Measurements from ENCODE around the gene XPNPEP1.

Gene XPNPEP1

DNA sequence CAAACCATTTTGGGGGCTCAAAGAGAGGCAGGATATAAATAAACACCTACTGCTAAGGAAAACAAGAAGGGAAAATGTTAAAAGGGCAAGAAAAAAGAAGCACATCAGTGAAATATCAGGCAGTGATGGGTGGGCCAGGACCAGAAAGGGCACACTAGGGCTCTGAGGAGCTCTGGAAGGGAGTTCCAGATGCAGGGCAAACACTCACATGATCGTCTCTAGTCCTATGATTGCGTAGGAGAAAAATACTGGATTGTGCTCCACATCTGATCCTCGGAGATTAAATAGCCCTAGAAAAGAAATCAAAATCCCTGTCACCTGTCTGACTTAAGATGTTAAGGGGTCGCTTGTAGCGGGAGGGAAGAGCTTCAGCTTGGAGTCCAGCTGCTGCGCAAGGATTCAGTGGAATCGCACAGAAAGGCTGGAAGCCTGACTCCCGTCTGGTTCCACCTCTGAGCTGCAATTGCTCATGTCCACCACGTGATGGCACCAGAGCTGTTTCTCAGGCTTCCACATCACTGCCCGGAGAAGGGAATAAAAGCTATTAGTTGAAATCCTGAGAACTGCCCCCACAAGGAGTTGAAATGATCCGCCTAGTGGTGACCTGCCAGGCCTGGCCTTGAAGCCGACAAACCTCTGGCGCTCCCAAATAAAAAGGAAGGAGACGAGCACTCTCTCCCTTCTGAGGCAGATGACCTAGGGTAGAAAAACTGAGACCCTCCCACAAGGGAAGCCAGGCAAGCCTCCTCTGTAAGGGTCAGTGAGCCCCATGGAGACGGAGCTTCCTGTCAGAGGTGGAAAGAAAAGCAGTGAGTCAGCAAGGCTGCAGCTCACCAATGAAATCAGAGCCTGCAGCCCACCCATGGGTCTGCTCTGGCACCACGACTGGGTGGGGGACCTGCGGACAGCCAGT is 39.2 kb downstream of the XPNPEP1 start:
- TF ChIP-seq GATA3 (IDR thresholded peaks at IDR 0.05; ENCODE audit: low read depth, low read length) (no peak), GATA2 (IDR thresholded peaks at IDR 0.05; ENCODE audit: low read depth, low read length) (no peak)

DNA sequence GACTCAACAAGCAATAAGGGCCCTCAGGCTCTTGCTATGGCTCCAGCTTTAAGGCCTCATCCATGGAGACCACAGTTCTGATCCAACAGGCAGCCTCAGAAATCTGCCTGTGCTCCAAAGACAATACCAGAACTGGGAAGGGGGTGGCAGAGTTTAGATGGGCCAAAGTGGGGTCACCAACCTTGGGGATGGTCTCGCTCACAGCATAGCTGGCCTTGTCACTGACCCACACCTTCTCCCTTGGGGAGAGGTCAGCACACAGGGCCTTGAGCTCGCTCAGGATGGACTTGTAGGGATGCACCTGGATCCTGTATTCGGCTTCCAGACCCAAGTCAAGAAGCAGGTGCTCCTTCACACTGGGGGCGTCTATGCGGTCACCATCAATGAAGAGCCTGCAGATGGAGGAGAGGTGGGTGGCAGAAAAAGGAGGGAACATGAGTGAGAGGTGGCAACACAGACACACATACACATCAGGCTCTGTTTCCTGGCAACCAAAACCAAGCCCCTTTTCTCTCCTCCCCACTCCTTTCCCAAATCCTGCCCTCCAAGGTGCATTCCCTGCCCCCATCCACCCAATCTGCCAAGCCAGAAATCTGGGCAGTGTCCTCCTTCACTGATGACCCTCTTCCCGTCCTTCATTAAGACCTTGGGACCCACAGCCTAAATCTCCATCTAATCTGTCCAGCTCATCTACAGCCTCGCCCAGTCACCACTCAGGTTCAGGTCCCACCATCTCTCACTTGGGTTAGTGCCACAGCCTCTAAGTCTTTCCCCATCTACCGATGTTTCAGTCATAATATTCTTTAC is 40.9 kb downstream of the XPNPEP1 start:
- TF ChIP-seq GATA3 (IDR thresholded peaks at IDR 0.05; ENCODE audit: low read depth, low read length) = no peak
- no peak for TF ChIP-seq GATA2 (IDR thresholded peaks at IDR 0.05; ENCODE audit: low read depth, low read length)

- no peak for TF ChIP-seq GATA2 (IDR thresholded peaks at IDR 0.05; ENCODE audit: low read depth, low read length)
- no peak for TF ChIP-seq GATA3 (IDR thresholded peaks at IDR 0.05; ENCODE audit: low read depth, low read length)
Observed at GRCh38 chr10:109881769-109882057, 41.6 kb downstream of the XPNPEP1 start.

GRCh38 chr10:109880886-109881768 is 42.2 kb downstream of the XPNPEP1 start:
- TF ChIP-seq GATA2 (IDR thresholded peaks at IDR 0.05; ENCODE audit: low read depth, low read length) = no peak
- no peak for TF ChIP-seq GATA3 (IDR thresholded peaks at IDR 0.05; ENCODE audit: low read depth, low read length)

GRCh38 chr10:109877546-109877945 is 45.8 kb downstream of the XPNPEP1 start:
- TF ChIP-seq GATA3 (IDR thresholded peaks at IDR 0.05; ENCODE audit: low read depth, low read length) = no peak
- no peak for TF ChIP-seq GATA2 (IDR thresholded peaks at IDR 0.05; ENCODE audit: low read depth, low read length)

DNA sequence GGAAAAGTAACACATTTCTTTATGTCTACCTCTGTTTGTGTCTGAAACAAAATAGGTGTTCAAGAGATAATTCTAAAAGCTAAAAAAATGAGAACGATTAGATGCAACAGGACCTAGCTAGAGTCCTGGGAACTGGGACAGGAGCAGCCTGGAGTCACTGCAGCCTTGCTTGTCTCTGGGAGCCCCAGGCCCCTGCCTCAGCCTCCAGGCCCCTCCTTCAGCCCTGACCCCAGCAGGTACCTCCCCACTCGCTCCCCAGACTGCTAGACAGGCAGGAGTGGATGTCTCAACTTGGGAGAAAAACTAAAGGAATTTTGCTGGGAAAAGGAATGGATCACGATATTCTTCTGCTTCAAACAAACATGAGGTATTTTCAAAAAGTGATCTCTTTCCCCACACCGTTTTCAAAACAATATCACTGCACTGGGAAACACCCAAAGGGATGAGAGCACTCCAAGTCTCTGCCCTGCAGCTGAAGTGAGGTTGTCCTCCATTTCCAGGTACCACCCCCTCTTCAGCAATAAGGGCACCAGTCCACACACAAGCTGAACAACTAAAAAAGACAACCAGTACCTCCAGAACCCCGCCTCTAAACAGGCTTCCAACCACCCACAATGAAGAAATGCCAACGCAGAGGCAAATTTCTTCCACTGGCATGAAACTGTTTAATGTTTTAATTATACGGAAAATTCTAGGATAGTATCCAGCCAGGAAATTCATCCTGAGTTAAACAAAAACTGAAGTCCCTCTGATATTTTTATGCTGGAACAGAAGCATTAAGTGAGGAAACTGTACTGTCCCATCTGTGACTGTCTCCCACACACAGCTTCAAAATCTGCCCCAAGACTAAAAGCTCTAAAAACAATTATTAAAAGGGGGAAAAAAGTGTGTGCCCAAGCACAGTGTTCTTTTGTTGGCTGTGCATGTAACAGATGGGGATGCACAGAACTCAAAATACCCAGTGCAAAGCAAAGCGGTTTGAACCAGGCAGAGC is 47.2 kb downstream of the XPNPEP1 start:
- no peak for TF ChIP-seq GATA2 (IDR thresholded peaks at IDR 0.05; ENCODE audit: low read depth, low read length)
- TF ChIP-seq GATA3 (IDR thresholded peaks at IDR 0.05; ENCODE audit: low read depth, low read length) = no peak

DNA sequence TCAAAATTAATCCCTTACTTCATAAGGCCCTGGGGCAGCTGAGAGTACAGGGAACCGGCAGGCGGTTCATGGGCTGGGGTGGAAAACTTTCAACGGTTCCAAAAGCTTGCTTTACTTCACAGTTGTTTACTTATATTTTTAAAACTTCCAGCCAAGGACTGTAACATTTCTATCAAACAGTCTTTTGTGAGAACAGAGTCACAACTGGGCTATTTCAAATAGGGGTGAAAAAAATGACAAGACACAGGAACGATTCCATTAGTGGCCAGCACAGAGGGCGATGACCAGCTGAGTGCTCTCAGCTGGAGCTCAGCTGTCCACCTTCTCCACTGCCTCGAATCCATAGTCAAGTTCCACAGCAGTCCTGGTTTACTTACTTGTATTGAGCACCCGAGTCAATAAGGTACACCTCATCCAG is 48.2 kb downstream of the XPNPEP1 start:
- no peak for TF ChIP-seq GATA3 (IDR thresholded peaks at IDR 0.05; ENCODE audit: low read depth, low read length)
- no peak for TF ChIP-seq GATA2 (IDR thresholded peaks at IDR 0.05; ENCODE audit: low read depth, low read length)

GRCh38 chr10:109871476-109871875 is 51.8 kb downstream of the XPNPEP1 start:
- TF ChIP-seq GATA2 (IDR thresholded peaks at IDR 0.05; ENCODE audit: low read depth, low read length) (no peak), GATA3 (IDR thresholded peaks at IDR 0.05; ENCODE audit: low read depth, low read length) (no peak)

- TF ChIP-seq GATA2 (IDR thresholded peaks at IDR 0.05; ENCODE audit: low read depth, low read length) = no peak
- no peak for TF ChIP-seq GATA3 (IDR thresholded peaks at IDR 0.05; ENCODE audit: low read depth, low read length)
Observed at GRCh38 chr10:109866995-109867635, 56.2 kb downstream of the XPNPEP1 start.

- TF ChIP-seq GATA3 (IDR thresholded peaks at IDR 0.05; ENCODE audit: low read depth, low read length) (no peak), GATA2 (IDR thresholded peaks at IDR 0.05; ENCODE audit: low read depth, low read length) (no peak)
Observed at GRCh38 chr10:109866168-109866994, 56.9 kb downstream of the XPNPEP1 start.

DNA sequence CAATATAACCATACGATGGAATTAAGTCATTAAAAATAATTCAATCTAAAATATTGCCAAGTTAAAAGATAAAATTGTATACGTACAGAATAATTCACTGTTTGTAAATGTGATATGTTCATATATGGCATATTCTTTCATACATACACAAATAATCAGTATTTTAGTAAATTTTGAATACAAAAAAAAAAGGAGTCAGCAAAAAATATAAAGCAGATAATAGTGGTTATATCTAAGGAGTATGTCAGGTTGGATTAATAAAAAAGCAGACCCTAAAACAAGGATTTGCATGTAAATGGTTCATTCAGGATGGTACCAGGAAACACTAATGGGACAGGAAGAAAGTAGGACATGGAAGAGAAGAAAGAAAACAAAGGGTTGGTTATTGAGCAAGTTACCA is 59.5 kb downstream of the XPNPEP1 start:
- TF ChIP-seq GATA3 (IDR thresholded peaks at IDR 0.05; ENCODE audit: low read depth, low read length) (no peak), GATA2 (IDR thresholded peaks at IDR 0.05; ENCODE audit: low read depth, low read length) (no peak)

DNA sequence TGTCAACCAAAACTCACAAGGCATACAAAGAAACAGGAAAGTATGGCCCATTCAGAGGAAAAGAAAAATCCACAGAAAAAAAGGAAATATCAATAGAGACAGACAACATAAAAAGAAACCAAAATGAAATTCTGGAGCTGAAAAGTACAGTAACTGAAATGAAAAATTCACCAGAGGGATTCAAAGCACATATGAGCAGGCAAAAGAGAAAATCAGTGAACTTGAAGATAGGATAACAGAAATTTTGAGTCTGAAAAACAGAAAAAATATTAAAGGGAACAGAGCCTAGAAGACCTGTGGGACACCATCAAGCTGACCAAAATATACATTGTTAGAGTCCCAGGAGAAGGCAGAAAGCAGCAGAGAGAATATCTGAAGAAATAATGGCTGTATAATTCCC is 60.6 kb downstream of the XPNPEP1 start:
- no peak for TF ChIP-seq GATA3 (IDR thresholded peaks at IDR 0.05; ENCODE audit: low read depth, low read length)
- TF ChIP-seq GATA2 (IDR thresholded peaks at IDR 0.05; ENCODE audit: low read depth, low read length) = no peak
